HG03045 (cell line): ENCODE results near the gene SIX1.

ENCODE experiments used
- ATAC-seq: cut with Tn5 transposase; IDR thresholded peaks from one replicate; pipeline ENCODE4 v1.9.1; 2021; ENCODE audit warnings: mild to moderate bottlenecking, moderate library complexity; ENCODE audit not compliant: unreplicated experiment

SIX1 gene

GRCh38 chr14:60602291-60602690 is 47.0 kb downstream of the SIX1 start:
- ATAC-seq: no peak

GRCh38 chr14:60599727-60600126 is 49.5 kb downstream of the SIX1 start:
- ATAC-seq: no peak

DNA sequence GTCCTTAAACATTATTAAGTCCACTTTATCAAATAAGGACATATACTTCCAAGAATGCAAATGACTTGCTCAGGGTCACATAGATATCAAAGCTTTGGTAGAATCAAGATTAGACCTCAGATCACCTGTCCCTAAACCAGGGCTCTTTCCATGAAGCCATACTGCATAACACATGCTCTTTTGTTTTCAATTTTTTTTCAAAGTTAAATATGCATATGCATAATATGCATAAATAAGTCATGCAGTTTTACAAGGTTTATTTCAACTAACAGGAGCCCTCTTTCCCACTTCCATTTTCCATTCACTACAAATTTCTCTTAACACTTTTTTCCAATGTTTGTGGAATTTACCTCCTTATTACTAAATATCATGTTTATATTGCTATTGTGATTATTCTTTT is 53.1 kb downstream of the SIX1 start:
- no peak for ATAC-seq

GRCh38 chr14:60594062-60594461 is 55.2 kb downstream of the SIX1 start:
- no peak for ATAC-seq
